Loucy (cell line): ENCODE results near the gene SMIM3.

ENCODE experiments used
- CTCF ChIP-seq: fragments of 200-600 bp; sonication (generic); conservative IDR thresholded peaks from 2 replicates; pipeline ENCODE4 v1.5.1; 2014; ENCODE audit warnings: mild to moderate bottlenecking, antibody characterized with exemption, low read length
- EZH2phosphoT487 ChIP-seq: fragments of 200-600 bp; IDR thresholded peaks from 2 replicates; pipeline ENCODE4 v1.6.1; 2018; ENCODE audit warnings: antibody characterized with exemption, mild to moderate bottlenecking, moderate library complexity, borderline replicate concordance

DNA sequence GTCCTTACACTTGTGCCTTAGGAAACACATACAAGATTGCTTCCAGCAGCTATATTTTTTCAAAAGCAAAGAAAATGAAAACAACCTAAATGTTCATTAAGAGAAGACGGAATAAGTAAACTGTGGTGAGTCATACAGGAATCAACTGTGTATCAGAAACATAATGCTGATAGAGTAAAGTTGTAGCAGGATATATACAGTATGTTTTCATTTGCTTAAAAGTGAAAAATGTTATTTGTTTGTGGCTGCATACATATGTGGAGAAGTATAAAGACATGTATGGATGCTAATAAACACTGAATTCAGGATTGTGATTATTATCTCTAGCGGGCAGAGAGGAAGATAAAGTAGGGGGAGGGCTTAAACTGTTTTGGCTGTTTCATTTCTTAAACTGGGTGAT lies 28.1 kb upstream of the SMIM3 start:
- TF ChIP-seq CTCF (no peak), EZH2phosphoT487 (no peak)
